IPS DF 4.7 (cell line): Measurements from ENCODE around the gene LCA5L.

Experiments
- DNase-seq: peaks from one replicate; pipeline ENCODE4 v3.0.0-alpha.2; 2013; ENCODE audit warnings: low spot score; ENCODE audit errors: extremely low read depth

LCA5L gene

DNA sequence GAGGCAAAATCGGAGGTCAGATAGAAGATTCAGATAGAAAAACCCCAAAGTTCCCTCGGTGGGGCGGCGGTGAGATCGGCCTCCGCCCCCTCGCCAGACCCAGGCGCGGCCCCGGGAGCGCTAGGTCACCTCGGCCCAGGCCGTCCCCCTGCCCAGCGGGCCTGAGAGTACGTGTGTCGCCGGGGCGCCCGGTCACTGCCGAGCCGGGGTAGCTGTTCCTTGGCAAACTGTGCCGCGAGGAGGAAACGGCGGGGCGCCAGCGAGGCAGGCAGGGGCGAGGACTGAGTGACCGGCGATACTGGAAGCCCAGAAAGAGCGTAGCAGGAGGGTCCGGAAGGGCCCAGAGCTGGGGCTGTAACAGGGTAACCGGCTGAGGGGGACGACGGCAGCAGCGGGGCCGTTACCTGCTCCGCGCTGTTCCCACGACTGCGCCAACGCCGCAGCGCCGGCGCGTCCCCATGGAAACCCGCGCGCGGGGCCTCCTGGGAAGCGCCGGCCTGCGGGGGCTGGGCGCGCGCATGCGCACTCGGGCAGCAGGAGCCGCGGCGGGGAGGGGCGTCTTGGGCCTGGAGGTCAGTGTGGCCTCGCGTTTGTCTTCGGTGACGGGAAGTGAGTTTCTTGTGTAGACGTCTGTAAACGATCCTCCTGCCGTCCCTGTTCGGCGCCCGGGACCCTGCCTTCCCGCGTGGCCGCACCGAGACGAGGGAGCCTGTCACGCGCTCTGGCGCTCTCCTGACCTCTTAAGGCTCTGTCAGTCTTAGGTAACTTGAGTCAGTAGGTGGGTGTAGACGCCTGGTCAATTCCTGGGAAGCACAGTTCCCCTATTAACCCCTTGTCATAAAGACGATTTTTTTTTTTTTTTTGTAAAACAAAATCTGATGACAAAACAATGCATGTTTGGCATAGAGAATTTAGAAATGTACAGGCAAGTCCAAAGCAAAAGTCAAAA lies at the start of gene LCA5L:
LCA5L (minus strand) TSS at position 458 of the 949 bp plus-strand sequence. CDS start 17,285 bp downstream, outside the sequence.
- DNase-seq: peak; percentile 25

DNA sequence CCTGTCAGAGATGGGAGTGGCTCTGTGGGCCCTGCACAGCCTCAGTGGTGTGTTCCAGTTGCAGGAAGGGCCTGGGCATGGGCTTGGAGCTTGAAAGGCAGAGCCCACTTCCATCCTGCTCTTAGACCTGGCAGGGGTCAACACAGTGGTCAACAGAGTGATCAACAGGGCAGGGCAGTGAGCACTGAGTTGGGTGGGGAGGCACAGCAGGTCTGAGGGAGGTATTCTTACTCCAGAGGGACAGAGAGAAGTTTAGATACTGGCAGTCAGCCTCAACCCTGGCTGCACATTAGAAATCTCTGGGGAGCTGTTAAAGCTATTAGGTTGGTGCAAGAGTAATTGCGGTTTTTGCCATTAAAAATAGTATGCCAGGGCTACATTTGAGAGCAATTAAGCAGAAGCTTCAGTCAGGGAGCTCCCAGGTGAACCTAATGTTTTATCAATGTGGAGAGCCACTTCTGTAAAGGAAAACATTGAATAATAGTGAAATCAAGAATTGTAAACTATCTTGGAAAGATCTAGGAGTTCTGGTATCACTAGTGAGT lies 43.9 kb upstream of the LCA5L start:
- DNase-seq: no peak

DNA sequence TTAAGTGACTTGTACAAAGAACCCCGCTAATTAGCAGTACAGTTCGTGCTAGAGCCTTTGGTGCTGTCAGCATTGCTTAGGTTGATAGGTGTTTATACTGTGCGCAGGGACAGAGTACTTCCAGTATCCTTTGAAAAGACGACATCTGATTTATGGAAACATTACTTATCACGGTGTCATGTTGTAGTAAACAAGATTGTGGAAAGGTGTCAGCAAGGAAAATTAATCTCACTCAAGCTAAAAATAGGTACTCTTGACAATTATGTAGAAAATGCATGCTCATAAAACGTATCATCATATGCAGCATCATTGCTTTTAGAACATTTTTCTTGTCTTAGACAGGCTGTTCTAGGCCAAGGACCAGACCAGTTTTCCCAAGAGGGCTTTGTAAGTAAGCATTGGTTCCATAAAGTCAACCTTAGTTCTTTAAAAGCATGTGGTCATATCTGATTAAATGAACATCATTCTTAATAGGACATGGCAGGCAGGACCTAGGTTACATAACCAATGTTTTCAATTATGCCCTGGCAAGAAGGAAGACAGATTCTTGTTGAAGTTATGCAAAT lies 39.2 kb upstream of the LCA5L start:
- DNase-seq: no peak

DNA sequence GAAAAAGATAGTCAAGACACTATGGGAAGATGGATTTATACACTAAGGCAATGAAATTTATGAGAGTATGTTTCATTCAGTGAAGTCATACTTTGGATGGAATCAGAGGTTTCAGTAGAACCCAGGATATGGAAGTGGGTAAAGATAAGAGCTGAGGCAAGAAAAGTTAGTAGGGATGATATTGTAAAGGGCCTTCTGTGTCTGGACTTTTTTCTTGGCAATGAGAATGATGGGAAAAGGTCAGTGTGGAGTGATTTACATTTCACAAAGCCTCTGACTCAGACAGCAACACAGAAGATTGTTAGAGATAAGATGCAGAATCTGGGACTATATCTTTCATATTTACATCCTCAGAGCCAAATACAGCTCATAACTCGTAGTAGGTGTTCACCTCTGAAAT lies 38.3 kb upstream of the LCA5L start:
- no peak for DNase-seq

DNA sequence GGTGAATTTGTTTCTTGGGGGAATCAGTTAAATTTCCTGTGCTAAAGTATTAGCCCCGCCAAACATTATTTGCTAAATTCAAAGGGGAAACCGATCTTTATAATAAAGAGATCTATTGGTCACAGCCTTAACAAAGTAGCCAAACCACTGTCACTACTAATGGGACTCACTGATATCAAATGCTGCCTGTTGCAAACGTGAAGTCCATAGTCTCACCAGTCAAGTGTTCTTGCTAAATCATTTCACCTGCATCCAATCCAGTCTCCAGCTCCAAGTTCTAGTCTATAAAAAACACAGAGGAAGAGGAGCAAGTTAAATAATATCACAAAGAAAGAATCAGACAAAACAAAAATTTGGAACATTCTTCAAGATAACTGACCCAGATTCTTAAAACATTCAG lies 36.3 kb upstream of the LCA5L start:
- DNase-seq: no peak

DNA sequence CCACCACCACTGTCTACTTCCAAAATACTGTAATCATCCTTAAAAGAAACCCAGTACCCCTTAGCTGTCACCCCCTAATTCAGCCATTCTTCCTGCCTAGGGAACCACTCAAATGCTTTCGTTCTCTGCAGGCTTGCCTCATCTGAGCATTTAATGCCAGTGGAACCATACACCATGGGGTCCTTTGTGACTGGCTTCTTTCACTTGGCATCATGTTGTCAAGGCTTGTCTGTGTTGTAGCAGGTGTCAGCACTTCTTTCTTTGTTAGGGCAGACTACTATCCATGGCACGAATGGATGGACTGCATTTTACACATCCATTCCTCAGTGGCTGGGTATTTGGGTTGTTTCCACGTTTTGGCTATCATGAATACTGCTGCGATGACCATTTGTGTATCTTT lies 34.7 kb upstream of the LCA5L start:
- no peak for DNase-seq

DNA sequence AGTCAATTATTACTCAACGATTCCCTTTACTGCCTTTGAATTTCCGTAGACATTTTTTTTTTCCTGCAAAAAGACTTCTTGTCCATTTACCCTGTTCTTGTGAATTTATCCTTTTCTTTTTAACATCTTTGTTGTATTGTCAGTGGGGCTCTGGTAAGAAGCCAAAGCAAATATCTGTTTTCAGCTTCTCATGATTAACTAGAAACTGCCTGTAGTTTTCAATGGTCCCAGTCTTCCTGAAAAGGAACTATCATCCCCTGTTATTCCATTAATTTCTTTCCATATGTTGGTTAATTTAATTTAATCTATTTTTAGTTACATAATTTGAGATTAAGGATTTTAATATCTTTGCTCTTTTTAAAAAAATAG lies 34.2 kb upstream of the LCA5L start:
- no peak for DNase-seq

DNA sequence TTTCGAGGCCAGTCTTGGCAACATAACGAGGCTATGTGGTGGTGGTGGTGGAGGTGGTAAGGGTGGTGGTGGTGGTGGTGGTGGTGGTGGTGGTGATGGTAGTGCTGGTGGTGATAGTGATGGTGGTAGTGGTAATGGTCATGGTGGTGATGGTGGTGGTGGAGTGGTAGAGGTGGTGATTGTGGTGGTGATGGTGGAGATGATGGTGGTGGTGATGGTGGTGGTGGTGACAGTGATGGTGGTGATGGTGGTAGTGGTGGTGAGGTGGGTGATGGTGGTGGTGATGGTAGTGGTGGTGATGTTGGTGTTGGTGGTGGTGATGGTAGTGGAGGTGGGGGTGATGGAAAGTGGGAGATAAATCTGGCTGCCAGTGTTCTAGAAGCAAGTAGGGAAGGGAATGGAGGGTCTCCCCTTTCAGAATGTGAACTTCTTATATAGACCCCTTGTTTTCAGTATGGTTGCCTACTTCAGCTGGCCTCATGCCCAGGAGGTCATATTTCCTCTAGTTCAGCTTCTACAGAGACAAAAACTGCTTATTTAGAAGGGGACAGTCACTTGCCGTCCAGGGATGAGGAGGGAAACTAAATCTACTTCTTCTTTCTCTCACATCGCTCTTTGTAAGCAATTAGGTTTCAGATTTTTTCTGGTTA lies 33.7 kb upstream of the LCA5L start:
- no peak for DNase-seq

DNA sequence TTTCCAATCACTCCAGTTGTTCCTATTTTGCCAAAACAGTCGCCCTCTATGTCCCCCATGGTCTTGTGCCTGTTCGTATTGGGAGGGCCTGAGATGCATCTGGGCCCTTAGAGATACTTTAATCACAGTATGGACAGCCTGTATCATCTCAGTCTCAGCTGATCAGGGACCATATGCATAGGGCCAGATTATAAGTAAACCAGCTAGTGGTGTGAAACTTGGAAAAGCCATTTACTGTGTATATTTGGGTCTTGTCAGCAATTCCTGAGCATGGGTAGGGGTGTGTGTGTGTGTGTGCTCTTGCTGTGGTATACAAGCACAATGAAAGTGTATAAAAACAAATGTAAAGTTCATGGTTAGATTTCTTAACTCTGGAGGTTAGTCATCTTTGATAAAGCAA lies 29.0 kb upstream of the LCA5L start:
- no peak for DNase-seq

DNA sequence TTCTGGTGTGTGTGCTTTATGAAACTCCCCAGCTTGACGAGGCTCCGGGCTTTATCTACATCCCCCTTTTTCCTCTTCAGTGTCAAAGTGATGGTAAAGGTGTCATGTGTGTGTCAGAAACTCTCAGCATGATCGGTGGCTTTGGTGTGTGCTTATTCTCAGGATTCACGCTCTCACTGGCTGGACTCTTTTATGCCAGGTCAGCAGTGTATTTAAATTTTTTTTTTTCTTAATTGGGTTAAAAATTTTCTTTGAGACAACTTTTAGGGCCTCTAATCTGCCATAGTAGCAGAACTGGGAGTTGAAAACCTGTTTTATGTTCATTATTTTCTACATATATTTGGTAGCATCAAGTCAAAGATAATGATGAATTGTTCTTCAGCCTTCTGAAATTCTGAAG lies 27.2 kb upstream of the LCA5L start:
- DNase-seq: no peak

DNA sequence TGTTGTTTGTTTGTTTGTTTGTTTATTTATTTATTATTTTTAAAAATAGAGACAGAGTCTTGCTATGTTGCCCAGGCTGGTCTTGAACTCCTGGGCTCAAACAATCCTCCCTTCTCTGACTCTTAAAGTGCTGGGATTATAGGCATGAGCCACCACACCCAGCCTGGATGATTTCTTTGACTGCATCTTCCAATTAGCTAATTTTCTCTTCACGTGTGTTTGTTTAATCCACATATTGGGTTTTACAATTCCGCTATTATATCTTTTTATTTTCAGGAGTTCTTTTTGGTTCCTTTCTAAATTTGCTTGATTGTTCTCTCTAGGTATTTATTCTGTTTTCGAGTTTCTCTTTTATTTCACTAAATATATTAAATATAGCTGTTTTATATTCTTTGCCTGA lies 26.0 kb upstream of the LCA5L start:
- no peak for DNase-seq

DNA sequence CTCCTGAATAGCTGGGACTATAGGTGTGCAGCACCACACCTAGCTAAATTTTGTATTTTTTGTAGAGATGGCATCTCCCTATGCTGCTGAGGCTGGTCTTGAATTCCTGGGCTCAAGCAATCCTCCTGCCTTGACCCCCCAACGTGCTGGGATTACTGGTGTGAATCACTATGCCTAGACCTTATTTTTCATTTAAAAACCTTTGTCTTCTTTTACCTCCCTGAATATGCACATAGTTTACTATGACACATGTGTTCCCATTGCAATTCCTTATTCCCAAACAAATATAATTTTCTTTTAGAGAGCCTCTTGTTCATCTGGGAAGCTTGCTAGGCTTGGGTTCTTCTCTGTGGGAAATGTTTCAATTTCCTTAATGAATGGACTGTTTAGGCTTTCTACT lies 23.0 kb upstream of the LCA5L start:
- no peak for DNase-seq

DNA sequence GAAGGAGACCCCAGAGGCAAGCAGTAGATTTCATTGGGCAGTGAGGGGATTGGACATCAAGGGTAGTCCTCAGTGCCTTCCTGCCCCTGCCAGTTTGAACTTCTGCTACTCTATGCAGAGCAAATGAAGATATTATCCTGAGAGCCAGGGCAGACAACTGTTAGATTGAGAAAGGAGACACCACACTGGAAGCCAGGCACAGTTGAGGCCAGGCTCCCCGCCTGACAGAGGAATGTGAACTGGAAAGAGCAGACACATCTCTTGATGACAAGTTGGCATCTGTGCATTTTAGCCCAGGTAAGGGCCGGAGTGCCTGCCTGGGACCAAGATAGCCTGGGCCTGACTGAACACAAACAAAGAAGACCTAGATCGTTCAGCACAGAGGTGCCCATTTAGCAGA lies 22.2 kb upstream of the LCA5L start:
- DNase-seq: no peak

DNA sequence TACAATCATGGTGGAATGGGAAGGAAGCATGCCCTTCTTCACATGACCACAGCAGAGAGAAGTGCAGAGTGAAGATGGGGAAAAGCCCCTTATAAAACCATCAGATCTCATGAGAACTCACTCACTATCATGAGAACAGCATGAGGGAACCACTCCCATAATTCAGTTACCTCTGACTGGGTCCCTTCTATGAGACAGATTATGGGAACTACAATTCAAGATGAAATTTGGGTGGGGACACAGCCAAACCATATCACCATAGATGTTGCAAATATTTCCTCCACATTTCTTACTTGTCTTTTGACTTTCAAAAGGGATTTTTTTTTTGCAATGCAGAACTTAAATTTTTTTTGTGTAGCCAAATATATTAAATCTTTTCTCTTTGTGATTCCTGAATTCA lies 21.0 kb upstream of the LCA5L start:
- DNase-seq: no peak

DNA sequence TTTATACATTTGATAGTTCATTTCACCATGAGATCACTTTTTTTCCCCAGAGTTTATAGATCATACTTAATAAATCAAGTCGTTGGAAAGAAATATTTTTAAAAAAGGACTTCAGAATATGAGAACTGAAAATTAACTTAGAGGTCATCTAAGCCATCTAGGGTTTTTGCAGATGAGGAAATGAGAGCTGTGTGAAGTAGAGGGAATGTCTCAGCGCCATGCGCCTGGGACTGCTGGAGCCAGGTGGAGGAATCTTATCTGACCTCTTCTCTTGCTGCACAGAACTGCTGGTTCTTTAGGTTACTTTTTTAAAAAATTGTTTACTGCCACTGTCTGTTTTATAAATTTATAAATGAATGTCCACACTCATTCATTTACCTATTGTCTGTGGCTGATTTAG lies 17.7 kb upstream of the LCA5L start:
- no peak for DNase-seq

DNA sequence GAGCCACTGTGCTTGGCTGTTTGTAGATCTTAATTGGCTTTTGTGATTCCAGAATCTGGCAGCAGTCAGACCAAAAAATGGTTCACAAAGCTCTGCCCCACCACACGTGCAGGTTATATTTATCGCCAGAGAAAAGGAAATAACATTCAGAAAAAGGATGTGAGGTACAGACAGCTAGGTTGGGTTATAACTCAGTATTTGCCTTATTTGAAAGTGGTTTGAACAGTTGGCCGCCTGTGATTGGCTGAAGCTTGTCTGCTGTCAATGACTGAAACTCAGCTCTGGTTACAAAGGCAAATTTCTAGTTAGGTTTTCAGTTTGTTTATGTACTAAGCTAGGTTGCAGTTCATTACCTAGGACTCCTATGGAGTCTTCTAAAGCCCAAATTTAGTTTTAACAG lies 15.8 kb upstream of the LCA5L start:
- DNase-seq: no peak

DNA sequence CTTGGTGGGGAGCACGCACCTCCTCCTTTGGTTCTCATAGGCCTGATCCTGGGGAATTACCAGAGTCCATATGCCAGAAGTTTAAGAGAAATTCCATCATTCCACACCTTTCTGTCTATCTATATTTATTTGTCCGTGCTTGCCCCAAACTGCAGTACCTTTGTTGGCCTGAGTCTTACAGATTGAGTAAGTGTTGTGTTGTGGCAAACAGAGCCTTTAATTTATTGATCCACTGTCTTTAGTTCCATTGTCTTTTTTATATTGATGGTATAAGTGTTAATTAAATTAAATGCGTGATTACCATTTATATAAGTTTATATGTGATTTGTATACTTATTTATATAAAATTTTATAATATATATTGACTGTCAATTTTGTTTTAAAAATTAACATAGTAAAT lies 11.1 kb upstream of the LCA5L start:
- no peak for DNase-seq

DNA sequence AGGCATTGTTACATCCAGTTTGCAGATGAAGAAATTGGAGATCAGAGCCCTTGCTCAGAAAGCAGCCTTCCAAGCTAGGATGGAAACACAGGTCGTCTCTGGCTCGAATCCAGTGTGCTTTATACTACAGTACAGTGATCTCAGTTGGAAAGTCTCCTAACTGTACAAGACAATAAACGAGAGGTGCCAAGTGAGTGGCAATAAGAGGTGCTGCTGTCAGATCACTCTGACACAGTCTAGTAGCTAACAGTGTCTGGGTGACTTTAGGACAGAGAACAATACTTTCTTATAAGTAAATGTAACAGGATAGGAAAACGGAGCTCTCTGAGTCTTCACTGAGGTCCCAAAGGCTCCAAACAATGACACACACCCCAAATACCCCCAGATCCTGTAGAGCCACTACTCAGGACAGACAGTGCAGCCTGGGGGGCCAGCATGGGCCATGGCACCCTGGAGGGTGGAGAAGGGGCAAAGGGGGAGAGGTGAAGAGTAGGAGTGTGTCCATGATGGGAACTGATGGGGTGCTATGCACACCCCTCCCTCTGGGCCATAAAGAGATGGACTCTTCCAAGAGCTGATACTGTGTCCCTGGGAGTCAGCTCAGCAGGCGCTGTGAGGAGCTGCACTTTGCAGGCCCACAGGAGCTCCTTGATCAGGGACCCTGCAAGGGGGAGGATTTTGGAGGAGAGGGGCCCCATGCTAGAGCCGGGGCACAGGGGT lies 9.5 kb upstream of the LCA5L start:
- no peak for DNase-seq

DNA sequence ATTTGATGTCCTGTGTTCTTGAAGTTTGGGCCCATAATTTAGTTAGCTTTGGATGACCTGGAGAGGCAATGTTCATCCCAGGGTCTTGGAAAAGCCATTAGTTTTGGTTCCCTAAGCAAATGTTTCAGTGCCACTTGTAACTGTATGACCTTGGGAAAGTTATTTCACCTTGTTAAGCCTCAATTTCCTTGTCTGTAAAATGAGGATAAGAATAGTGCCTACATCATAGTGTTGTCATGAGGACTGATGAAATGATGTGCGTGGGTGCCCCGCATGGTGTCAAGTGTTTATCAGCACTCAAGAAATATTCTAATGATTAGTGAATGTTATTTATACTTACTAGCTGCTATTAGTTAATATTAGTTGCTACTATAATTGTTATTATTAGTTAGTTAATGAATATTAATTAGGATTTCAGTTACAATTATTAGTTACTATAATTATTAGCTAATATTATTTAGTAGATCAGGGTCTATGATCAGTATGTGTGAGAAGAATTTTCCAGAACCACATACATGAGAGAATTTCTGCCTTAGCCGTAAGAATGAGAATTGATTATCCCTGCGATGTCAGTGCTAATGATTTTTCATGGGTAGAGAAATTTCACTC lies 8.1 kb upstream of the LCA5L start:
- DNase-seq: no peak

DNA sequence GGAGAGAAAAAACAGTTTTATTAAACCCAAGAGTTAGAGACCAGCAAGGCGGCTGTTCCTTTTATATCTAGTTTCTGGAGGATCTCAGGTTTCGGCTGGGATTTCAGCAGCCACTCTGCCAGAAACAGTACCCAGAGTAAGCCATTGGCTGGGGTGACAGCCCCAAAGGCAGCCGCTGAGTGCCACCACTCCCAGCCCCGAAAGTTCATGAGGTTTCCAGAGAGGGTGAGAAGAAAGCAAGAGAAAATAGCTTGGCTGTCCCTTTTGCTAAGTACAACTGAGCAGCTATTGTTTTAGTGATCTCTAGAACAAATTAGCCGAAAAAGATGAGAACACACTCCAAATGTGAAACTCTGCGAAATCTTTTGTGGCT lies 7.4 kb upstream of the LCA5L start:
- DNase-seq: no peak

DNA sequence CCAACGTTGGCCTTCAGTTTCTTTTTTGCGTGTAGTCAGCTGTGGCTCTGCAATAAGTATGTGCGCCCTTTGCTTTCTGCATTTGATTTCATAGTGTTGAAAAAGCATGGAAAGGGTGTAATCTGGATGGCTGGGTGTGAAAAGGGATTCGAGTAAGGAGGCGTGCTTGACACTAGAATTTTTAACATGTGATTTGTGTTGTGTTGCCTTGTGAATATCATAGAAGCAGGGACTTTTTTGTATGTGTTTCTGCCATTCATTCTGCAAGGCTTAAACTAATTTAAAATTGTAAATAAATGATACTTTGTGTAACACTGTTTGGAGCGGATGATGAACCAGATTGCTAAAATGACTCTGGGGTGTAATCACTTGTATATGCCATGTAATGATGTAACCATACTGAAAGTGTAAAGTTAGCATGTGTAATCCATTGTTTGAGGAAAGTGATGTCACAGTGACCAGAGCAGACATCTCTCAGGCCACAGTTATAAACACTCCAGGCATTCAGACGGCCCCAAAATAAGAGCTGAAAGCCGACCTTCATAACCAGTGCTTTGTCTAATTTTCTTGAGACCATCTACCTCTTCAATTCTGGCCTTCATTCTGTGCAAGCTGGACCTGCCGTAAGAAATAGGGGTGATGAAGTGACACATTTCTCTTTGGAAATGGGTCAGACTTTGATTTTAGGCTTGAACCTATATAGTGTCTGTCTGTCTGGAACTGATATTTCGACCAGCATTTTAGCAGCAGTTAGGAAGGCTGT lies 6.8 kb upstream of the LCA5L start:
- DNase-seq: no peak
